K562 (cell line): Measurements from ENCODE around the gene KCNJ10. TPM values are rescaled to one million over a fixed set of nuclear protein-coding genes. Genes with fewer than 3 reads are reported as not detected.

Experiments used
- CBX2 ChIP-seq: fragments of 200-600 bp; sonication (generic); IDR thresholded peaks from one replicate; pipeline ENCODE4 v1.6.1; 2012; ENCODE audit warnings: mild to moderate bottlenecking, low read length, inconsistent platforms; ENCODE audit not compliant: insufficient read depth, poor library complexity, severe bottlenecking
- DACH1 ChIP-seq: fragments of 450-650 bp; IDR thresholded peaks from 2 replicates; pipeline ENCODE4 v1.6.1; 2018; ENCODE audit not compliant: partially characterized antibody
- E2F3 ChIP-seq: fragments of 250-450 bp; sonication (Bioruptor Pico); IDR thresholded peaks from 2 replicates; pipeline ENCODE4 v1.4.0; 2020; ENCODE audit warnings: mild to moderate bottlenecking
- HDAC1 ChIP-seq, 2 experiments: fragments of 450-650 bp; IDR thresholded peaks; 2 replicates each; pipeline ENCODE4 v1.6.1; 2016 to 2017; ENCODE audit warnings: inconsistent platforms in 1 of 2, mild to moderate bottlenecking in 1 of 2, moderate library complexity in 1 of 2
- HDAC2 ChIP-seq: fragments of 450-650 bp; IDR thresholded peaks from 2 replicates; pipeline ENCODE4 v1.6.1; 2016; ENCODE audit warnings: mild to moderate bottlenecking
- HDAC6 ChIP-seq: IDR thresholded peaks from 2 replicates; pipeline ENCODE4 v1.6.1; 2012; ENCODE audit warnings: low read depth, mild to moderate bottlenecking, control low read depth, inconsistent platforms, low read length, moderate library complexity
- KLF10 ChIP-seq: fragments of 250-450 bp; sonication (Bioruptor Pico); IDR thresholded peaks from 2 replicates; pipeline ENCODE4 v1.6.1; 2021; ENCODE audit warnings: matching md5 sums
- MAZ ChIP-seq, 2 experiments: fragments of 450-650 bp in 1 of 2; sonication (generic) in 1 of 2; formaldehyde crosslinking; IDR thresholded peaks in 1 of 2; conservative IDR thresholded peaks in 1 of 2; 2 replicates each; pipeline versions ENCODE4 v1.4.0 to v1.5.0; 2020; ENCODE audit warnings: mild to moderate bottlenecking in 1 of 2, missing genetic modification reagents in 1 of 2
- NCOA6 ChIP-seq: fragments of 450-650 bp; IDR thresholded peaks from 2 replicates; pipeline ENCODE4 v1.6.1; 2017; ENCODE audit warnings: mild to moderate bottlenecking
- NRF1 ChIP-seq, 2 experiments: fragments of 450-650 bp; IDR thresholded peaks in 1 of 2; conservative IDR thresholded peaks in 1 of 2; 2 replicates each; pipeline ENCODE4 v1.6.1; 2014; ENCODE audit warnings: mild to moderate bottlenecking in 2 of 2
- PHF21A ChIP-seq: fragments of 450-650 bp; IDR thresholded peaks from 2 replicates; pipeline ENCODE4 v1.6.1; 2017; ENCODE audit warnings: low read depth, borderline replicate concordance
- RBBP5 ChIP-seq: fragments of 200-600 bp; sonication (generic); IDR thresholded peaks from 2 replicates; pipeline ENCODE4 v1.6.1; 2012; ENCODE audit warnings: borderline replicate concordance, mild to moderate bottlenecking, low read length, control low read depth, inconsistent platforms; ENCODE audit not compliant: insufficient read depth, poor library complexity, severe bottlenecking
- TAF1 ChIP-seq: IDR thresholded peaks from 2 replicates; pipeline ENCODE4 v1.6.1; 2011; ENCODE audit warnings: mild to moderate bottlenecking, low read length, moderate library complexity; ENCODE audit not compliant: insufficient read depth, control insufficient read depth, severe bottlenecking; ENCODE audit errors: extremely low read depth
- TCF3 ChIP-seq: sonication (generic); formaldehyde crosslinking; IDR thresholded peaks from 2 replicates; pipeline ENCODE4 v1.4.0; 2020; ENCODE audit warnings: mild to moderate bottlenecking, missing genetic modification reagents
- TEAD4 ChIP-seq, 2 experiments: sonication (generic) in 1 of 2; formaldehyde crosslinking in 1 of 2; IDR thresholded peaks; 2 replicates each; pipeline versions ENCODE4 v1.6.1 to v1.8.0; 2012 to 2022; ENCODE audit warnings: borderline replicate concordance in 1 of 2, inconsistent platforms in 1 of 2, low read length in 1 of 2, mild to moderate bottlenecking in 1 of 2, missing genetic modification reagents in 1 of 2
- ZFP30 ChIP-seq: fragments of 250-450 bp; sonication (Bioruptor Pico); IDR thresholded peaks from 2 replicates; pipeline ENCODE4 v1.8.0; 2022; ENCODE audit warnings: moderate library complexity, mild to moderate bottlenecking, inconsistent platforms, borderline replicate concordance
- ZFP36 ChIP-seq: fragments of 150-350 bp; IDR thresholded peaks from 2 replicates; pipeline ENCODE4 v1.6.1; 2018; ENCODE audit warnings: low read length, low read depth; ENCODE audit not compliant: partially characterized antibody
- polyA plus RNA-seq, 8 experiments: library from polyadenylated mRNA; depleted of rRNA in 4 of 8; stranded (reverse) in 5 of 8; unstranded in 3 of 8; fragments of >200 nt; fragmentation: Nextera tagmentation in 2 of 8; fragmentation: Illumina TruSeq in 1 of 8; extraction: Ambion mirVana in 2 of 8; extraction: Trizol in 1 of 8; gene quantifications; 2 replicates each; pipeline versions ENCODE4 v1.2.1 to v1.2.3, GENCODE V29; 2011 to 2014; ENCODE audit warnings: inconsistent platforms in 1 of 8, missing spikeins in 1 of 8
- total RNA-seq, 7 experiments: library from RNA; depleted of rRNA in 6 of 7; stranded (reverse); fragments of >200 nt in 6 of 7; fragmentation: Illumina TruSeq in 2 of 7; extraction: Trizol in 2 of 7; gene quantifications; 2 replicates each; pipeline versions ENCODE4 v1.2.1 to v1.2.3, GENCODE V29; 2011 to 2021; ENCODE audit warnings: low replicate concordance in 1 of 7
- TF ChIP-seq, protein P1 (sequence below): fragments of 450-650 bp; IDR thresholded peaks from 2 replicates; pipeline ENCODE4 v1.6.1; 2016; ENCODE audit warnings: low read depth, mild to moderate bottlenecking, moderate library complexity
- TF ChIP-seq, protein P2 (sequence below): sonication (generic); formaldehyde crosslinking; IDR thresholded peaks from 2 replicates; pipeline ENCODE4 v1.9.0; 2022; ENCODE audit warnings: mild to moderate bottlenecking, missing genetic modification reagents
- TF ChIP-seq, protein P3 (sequence below): fragments of 250-450 bp; sonication (Bioruptor Pico); IDR thresholded peaks from 2 replicates; pipeline ENCODE4 v1.5.0; 2022; ENCODE audit warnings: mild to moderate bottlenecking
- TF ChIP-seq, protein P4 (sequence below): sonication (generic); formaldehyde crosslinking; IDR thresholded peaks from 2 replicates; pipeline ENCODE4 v1.8.0; 2022; ENCODE audit warnings: mild to moderate bottlenecking, missing genetic modification reagents

Gene KCNJ10
- total and polyA plus RNA-seq, 9 of the 15 experiments (the other 6 are each of a cell fraction or from before 2014, with no cell fraction given), result 0.06 to 0.11 TPM; not detected in 7

DNA sequence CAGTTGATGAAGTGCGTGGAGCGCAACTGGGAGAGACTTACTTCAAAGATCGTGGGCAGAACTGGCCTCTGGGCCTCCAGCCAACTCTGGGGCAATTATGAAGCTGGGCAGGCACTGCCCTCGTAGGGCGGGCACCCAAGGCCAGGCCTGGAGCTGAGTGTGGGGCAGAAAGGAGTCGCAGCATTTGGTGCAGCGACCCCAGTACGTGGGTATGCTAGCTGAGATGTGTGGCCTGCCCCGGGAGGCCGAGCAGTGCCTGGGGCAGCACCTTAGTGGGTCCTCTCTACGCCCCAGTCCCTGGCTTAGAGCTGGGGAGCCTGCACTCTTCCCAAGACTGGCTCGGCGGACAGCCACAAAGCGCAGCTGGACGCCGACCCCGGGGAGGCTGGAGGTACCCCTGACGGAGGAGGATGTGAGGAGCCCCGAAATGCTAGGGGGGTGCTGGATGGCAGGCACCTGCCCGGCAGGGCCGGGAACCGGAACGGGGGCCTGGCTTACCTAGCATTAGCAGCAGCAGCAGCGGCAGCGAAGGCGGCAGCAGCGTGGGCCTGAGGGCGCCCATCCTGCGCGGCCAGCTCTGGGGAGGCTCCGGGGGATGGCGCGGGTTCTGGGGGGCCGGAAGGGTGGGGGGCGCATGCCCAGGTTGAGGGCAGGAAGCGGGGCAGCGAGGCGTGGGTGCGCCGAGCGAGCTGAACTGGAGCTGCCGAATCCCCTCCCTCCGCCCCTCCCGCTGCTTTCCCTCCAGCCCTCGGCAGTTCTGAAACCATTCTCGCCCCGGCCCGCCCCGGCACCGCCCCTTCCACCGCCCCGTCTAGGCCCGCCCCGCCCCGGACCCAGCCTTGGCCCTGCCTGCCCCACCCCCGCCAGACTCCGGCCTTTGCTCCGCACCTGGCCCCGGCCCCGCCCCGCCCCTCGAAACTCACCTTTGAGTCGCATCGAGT, 28.2 kb upstream of the KCNJ10 start, which contains the start of gene IGSF8 (continued):
- TF ChIP-seq, protein P1, sequence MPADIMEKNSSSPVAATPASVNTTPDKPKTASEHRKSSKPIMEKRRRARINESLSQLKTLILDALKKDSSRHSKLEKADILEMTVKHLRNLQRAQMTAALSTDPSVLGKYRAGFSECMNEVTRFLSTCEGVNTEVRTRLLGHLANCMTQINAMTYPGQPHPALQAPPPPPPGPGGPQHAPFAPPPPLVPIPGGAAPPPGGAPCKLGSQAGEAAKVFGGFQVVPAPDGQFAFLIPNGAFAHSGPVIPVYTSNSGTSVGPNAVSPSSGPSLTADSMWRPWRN, result no peak
- TF ChIP-seq, protein P2, sequence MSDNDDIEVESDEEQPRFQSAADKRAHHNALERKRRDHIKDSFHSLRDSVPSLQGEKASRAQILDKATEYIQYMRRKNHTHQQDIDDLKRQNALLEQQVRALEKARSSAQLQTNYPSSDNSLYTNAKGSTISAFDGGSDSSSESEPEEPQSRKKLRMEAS (CRISPR knock-in tag), result no peak
- peak; percentile 25 to 72; a peak in 3 of 4 replicates for TF ChIP-seq MAZ (CRISPR knock-in tag; conservative IDR thresholded peaks at IDR 0.05 in 1 of 2, IDR thresholded peaks at IDR 0.05 in 1 of 2)
- no peak for TF ChIP-seq PHF21A
- TF ChIP-seq, protein P3, sequence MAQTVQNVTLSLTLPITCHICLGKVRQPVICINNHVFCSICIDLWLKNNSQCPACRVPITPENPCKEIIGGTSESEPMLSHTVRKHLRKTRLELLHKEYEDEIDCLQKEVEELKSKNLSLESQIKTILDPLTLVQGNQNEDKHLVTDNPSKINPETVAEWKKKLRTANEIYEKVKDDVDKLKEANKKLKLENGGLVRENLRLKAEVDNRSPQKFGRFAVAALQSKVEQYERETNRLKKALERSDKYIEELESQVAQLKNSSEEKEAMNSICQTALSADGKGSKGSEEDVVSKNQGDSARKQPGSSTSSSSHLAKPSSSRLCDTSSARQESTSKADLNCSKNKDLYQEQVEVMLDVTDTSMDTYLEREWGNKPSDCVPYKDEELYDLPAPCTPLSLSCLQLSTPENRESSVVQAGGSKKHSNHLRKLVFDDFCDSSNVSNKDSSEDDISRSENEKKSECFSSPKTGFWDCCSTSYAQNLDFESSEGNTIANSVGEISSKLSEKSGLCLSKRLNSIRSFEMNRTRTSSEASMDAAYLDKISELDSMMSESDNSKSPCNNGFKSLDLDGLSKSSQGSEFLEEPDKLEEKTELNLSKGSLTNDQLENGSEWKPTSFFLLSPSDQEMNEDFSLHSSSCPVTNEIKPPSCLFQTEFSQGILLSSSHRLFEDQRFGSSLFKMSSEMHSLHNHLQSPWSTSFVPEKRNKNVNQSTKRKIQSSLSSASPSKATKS (CRISPR knock-in tag), result no peak
- TF ChIP-seq, protein P4, sequence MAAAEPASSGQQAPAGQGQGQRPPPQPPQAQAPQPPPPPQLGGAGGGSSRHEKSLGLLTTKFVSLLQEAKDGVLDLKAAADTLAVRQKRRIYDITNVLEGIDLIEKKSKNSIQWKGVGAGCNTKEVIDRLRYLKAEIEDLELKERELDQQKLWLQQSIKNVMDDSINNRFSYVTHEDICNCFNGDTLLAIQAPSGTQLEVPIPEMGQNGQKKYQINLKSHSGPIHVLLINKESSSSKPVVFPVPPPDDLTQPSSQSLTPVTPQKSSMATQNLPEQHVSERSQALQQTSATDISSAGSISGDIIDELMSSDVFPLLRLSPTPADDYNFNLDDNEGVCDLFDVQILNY (CRISPR knock-in tag), result no peak
- peak; percentile 41 for TF ChIP-seq RBBP5
- TF ChIP-seq TCF3 (CRISPR knock-in tag), result no peak
- no peak for TF ChIP-seq ZFP30 (CRISPR knock-in tag)
- no peak for TF ChIP-seq TEAD4 (IDR thresholded peaks at IDR 0.05; ENCODE audit: low read length)
- no peak for TF ChIP-seq TEAD4 (CRISPR knock-in tag; IDR thresholded peaks at IDR 0.05; ENCODE audit: borderline replicate concordance)
- TF ChIP-seq TAF1, result no peak
- TF ChIP-seq ZFP36, result no peak
- no peak for TF ChIP-seq KLF10 (CRISPR knock-in tag)
- TF ChIP-seq HDAC2, result no peak
- TF ChIP-seq NRF1 (conservative IDR thresholded peaks at IDR 0.05 in 1 of 2, IDR thresholded peaks at IDR 0.05 in 1 of 2), result peak; percentile 32 to 35
- TF ChIP-seq HDAC6, result no peak
- TF ChIP-seq E2F3 (CRISPR knock-in tag), result no peak
- no peak for TF ChIP-seq CBX2
- peak in 1 of 2 experiments; percentile 31; a peak in 1 of 4 replicates for TF ChIP-seq HDAC1 (IDR thresholded peaks at IDR 0.05)
- no peak for TF ChIP-seq DACH1
- TF ChIP-seq NCOA6, result no peak
